COLO829 (cell line): Measurements from ENCODE around the gene TRMU.

ENCODE experiments used
- DNase-seq: peaks from one replicate; pipeline ENCODE4 v3.0.0; 2012; ENCODE audit warnings: low spot score

The TRMU gene

GRCh38 chr22:46337870-46338269, 2.4 kb downstream of the TRMU start:
- no peak for DNase-seq

GRCh38 chr22:46338636-46339035, 3.1 kb downstream of the TRMU start:
- no peak for DNase-seq

GRCh38 chr22:46339956-46340355, 4.4 kb downstream of the TRMU start:
- DNase-seq = no peak

GRCh38 chr22:46340676-46341075, 5.2 kb downstream of the TRMU start:
- no peak for DNase-seq

GRCh38 chr22:46346680-46347405, 11.3 kb downstream of the TRMU start:
- no peak for DNase-seq

GRCh38 chr22:46347646-46348045, 12.1 kb downstream of the TRMU start:
- DNase-seq = no peak

GRCh38 chr22:46348099-46348695, 12.7 kb downstream of the TRMU start:
- no peak for DNase-seq

- DNase-seq = no peak
These were observed 13.7 kb downstream of the TRMU start for GRCh38 chr22:46349238-46349637.

- no peak for DNase-seq
These were observed 14.2 kb downstream of the TRMU start for GRCh38 chr22:46349681-46350080.

- peak; percentile 70 for DNase-seq
These were observed 14.6 kb downstream of the TRMU start for GRCh38 chr22:46350121-46350520.

- no peak for DNase-seq
These were observed 15.1 kb downstream of the TRMU start for GRCh38 chr22:46350646-46351045.

- no peak for DNase-seq
These were observed 15.7 kb downstream of the TRMU start for GRCh38 chr22:46351131-46351735.

GRCh38 chr22:46351767-46352166, 16.3 kb downstream of the TRMU start:
- no peak for DNase-seq

GRCh38 chr22:46352276-46352675, 16.8 kb downstream of the TRMU start:
- no peak for DNase-seq

- peak; percentile 50 for DNase-seq
These were observed 17.3 kb downstream of the TRMU start for GRCh38 chr22:46352691-46353386.

- no peak for DNase-seq
These were observed 18.1 kb downstream of the TRMU start for GRCh38 chr22:46353483-46354105.

GRCh38 chr22:46354176-46354992, 18.9 kb downstream of the TRMU start:
- DNase-seq = no peak

- no peak for DNase-seq
These were observed 19.4 kb downstream of the TRMU start for GRCh38 chr22:46354993-46355305.

GRCh38 chr22:46355369-46355995, 20.0 kb downstream of the TRMU start:
- DNase-seq = peak; percentile 76

GRCh38 chr22:46355996-46356471, 20.5 kb downstream of the TRMU start:
- no peak for DNase-seq
